ENCODE measurements around the gene AKAP6.

The AKAP6 gene, protein sequence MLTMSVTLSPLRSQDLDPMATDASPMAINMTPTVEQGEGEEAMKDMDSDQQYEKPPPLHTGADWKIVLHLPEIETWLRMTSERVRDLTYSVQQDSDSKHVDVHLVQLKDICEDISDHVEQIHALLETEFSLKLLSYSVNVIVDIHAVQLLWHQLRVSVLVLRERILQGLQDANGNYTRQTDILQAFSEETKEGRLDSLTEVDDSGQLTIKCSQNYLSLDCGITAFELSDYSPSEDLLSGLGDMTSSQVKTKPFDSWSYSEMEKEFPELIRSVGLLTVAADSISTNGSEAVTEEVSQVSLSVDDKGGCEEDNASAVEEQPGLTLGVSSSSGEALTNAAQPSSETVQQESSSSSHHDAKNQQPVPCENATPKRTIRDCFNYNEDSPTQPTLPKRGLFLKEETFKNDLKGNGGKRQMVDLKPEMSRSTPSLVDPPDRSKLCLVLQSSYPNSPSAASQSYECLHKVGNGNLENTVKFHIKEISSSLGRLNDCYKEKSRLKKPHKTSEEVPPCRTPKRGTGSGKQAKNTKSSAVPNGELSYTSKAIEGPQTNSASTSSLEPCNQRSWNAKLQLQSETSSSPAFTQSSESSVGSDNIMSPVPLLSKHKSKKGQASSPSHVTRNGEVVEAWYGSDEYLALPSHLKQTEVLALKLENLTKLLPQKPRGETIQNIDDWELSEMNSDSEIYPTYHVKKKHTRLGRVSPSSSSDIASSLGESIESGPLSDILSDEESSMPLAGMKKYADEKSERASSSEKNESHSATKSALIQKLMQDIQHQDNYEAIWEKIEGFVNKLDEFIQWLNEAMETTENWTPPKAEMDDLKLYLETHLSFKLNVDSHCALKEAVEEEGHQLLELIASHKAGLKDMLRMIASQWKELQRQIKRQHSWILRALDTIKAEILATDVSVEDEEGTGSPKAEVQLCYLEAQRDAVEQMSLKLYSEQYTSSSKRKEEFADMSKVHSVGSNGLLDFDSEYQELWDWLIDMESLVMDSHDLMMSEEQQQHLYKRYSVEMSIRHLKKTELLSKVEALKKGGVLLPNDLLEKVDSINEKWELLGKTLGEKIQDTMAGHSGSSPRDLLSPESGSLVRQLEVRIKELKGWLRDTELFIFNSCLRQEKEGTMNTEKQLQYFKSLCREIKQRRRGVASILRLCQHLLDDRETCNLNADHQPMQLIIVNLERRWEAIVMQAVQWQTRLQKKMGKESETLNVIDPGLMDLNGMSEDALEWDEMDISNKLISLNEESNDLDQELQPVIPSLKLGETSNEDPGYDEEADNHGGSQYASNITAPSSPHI (N-terminal part only)

DNA sequence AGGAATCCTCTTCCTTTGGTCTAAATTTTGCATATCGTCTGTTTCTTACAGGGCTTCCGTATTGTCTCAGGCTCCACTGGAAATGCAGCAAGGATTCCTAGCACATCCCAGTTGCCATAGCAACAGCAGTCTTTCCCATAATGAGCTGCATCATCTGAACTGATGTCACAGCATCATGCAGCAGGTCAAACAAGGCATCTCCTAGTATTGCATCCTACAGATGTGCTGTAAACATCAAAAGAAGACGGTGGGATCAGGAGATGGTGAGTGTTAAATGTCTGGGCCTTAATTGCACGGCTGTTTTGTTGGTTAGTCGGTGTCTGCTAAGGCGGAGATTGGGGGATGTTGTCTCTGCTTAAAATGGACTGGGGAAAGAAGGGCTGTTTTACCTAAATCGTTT is at the start of gene AKAP6:
TSS of gene AKAP6 (plus strand) at position 153 of the 400 bp plus-strand sequence. CDS start 104,196 bp downstream, outside the sequence.
- DNase-seq (ENCODE audit: low read depth in 2 of 2, low spot score in 1 of 2), result no peak

DNA sequence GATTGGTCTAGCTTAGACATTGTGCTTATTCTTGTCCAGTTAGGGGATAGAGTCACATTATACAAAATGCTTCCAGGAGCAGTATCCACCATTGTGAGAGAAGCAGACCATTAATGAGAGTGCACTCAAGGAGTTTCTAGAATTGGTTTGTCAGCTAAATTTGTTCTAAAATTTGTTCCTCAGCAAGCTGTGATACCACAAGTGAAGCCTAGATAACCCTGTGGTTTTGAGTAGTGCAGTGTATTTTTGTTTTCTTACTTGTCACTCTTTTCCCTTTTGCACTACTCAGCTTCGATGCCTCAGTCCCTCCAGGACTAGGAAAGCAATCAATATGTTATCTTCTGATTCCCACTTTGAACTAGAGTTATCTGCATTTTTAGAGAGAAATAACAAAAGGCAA is 42.5 kb upstream of the AKAP6 start:
- no peak for DNase-seq (ENCODE audit: low read depth in 2 of 2, low spot score in 1 of 2)

DNA sequence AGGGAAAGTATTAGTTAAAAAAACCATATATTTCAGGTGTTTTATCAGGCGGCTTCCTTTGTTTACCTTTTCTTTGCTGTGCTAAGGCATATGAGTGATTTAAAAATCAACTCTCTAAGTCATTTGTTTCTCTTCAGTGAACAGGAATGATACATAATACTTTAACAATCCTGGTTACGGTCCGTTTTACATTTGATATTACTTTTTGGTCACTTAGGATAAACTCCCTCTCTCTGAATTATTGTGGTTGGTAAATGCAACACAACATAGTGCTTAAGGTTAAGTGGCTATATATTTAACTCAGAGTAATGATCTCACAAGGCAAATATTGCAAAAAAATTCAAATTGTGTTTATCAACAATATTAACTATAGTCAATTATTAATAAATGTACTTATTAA is 32.7 kb upstream of the AKAP6 start:
- DNase-seq (ENCODE audit: low read depth in 2 of 2, low spot score in 1 of 2), result no peak

DNA sequence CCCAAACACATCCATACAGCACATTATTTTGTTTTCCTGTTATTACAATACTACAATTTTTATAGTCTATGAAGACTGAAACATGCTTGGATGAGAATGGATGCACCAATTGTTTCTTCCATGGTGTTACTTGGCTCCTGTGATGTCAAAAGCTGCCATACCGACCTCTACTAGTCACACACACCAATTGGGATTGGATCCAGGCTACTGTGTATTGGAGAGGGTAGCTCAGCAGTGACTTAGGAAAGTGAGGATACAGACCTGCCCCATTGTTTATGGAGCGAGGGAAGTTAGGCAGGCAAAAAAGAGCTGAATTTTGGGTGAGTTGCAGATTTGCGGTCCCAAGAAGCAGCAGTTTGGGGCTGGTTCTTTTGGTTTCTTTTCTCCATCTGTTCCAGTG is 30.8 kb upstream of the AKAP6 start:
- no peak for DNase-seq (ENCODE audit: low read depth in 2 of 2, low spot score in 1 of 2)

DNA sequence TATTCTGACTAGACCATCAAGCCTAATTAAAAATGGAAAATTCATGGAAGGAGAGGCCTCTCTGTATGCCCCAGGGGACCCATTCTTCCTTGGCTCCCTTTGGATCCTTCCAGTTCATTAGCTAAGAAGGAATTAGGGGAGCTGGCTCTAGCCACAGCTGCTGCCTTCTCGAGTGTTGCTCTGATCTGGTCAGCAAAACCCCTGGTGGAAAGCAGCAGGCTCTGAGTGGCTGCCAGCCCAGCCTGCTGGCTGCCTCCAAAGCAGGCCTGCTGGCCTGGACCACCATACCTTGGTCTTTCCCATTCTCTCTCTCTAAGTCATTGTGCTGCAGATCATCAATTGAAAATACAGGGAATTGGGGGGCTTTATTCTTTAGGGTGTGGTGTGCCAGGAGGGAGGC is 29.0 kb upstream of the AKAP6 start:
- DNase-seq (ENCODE audit: low read depth in 2 of 2, low spot score in 1 of 2), result no peak

DNA sequence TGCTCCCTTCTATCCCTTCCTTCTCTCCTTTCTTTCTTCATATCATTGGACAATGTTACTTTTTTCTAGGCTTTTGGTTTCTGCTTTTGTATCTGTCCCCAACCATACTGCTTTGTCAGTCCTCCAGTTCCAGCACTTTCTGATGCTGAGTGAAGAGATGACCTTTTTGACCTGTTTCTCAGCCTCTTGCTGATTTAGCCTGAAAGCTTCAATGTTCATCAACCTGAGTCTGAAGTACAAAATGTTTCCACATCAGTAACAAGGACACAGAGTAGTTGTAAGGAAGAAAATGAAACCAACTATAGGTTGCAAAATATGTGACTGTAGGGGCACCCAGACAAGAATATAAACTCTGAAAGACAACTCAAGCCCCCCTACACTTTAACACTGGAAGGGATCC is 25.2 kb upstream of the AKAP6 start:
- no peak for DNase-seq (ENCODE audit: low read depth in 2 of 2, low spot score in 1 of 2)

DNA sequence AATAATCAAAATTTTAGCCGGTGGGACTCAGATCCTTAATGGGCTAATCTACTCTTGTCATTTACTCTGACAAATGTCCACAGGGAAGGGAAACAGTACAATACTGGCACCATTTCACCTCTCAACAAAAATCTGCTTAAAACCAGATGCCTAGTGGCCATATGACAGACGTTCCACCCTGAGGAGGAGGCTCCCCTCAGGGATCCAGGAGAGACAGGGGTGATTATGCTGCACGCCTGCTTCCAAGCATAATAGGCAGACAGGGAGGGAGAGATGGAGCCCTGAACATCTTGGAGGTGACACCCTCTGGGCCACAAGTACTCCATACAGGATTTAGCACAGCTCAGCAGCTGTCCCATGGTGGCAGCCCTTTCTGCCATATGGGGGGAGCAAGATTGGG is 24.8 kb upstream of the AKAP6 start:
- DNase-seq (ENCODE audit: low read depth in 2 of 2, low spot score in 1 of 2), result no peak

DNA sequence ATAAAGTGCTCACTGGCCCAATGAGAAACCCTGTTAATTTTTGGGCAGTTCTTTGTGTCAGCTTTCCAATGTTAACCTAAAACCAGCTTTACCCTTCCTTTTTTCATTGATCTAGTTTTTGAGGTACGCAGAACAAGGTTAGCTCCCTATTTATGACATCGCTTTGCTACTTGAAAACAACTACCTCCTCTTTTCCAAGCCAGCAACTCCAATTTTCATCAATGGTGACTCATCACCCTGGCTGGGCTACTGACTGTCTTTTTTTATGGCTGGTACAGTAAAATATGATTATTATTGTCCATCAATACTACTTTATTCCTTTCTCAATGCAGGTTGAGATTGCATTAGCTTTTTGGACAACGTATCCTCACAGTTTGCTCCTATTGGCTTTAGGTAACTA is 22.5 kb upstream of the AKAP6 start:
- no peak for DNase-seq (ENCODE audit: low read depth in 2 of 2, low spot score in 1 of 2)

DNA sequence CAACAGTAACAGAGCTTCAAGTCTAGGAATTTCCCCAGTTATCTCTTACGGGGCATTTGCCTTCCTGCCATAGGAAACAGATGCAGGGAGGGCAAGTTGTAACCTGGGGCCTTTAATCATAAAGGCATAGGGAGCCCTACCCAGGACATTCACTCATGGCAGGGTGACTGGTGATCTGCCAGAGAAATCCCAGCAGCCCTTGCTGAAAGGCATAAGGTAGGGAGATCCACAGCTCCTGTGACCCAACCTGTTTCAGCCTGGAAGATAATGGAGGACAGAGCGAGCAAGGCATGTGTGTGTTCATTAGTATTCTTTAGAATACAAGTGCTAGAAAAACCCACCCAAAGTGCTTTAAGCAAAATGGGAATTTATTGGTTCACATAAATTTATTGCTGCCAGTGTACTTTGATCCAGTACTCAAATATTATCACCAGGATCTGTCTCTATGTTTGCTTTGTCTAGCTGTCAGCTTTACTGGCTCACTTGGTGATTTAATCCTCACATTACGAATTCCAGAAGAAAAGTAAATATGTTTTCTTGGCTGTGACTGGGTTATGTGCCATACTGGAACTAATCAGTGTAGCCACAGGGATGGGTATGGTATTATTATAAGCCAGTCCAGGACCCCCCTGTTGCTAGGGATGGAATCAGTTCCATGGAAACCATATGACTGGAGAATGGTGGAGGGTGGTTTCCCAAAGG is 21.1 kb upstream of the AKAP6 start:
- DNase-seq (ENCODE audit: low read depth in 2 of 2, low spot score in 1 of 2), result no peak

DNA sequence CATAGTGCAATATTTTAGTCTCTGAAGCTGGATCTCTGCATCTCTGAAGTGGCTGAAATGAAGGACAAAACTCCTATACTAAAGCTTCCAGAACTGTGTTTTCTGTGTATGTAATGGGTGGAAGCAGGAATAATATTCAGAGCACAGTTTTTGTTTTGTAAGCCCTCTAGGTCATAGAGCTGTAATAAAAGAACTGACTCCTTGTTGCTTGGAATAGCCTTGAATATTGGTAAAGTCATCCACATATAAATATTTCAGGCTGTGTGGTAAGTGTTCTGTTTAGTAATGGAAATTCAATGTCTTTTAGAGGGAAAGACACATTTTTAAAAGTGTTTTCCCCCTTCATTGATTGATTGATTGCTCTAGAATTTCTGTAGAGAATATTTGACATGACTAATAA is 18.2 kb upstream of the AKAP6 start:
- DNase-seq (ENCODE audit: low read depth in 2 of 2, low spot score in 1 of 2), result no peak

DNA sequence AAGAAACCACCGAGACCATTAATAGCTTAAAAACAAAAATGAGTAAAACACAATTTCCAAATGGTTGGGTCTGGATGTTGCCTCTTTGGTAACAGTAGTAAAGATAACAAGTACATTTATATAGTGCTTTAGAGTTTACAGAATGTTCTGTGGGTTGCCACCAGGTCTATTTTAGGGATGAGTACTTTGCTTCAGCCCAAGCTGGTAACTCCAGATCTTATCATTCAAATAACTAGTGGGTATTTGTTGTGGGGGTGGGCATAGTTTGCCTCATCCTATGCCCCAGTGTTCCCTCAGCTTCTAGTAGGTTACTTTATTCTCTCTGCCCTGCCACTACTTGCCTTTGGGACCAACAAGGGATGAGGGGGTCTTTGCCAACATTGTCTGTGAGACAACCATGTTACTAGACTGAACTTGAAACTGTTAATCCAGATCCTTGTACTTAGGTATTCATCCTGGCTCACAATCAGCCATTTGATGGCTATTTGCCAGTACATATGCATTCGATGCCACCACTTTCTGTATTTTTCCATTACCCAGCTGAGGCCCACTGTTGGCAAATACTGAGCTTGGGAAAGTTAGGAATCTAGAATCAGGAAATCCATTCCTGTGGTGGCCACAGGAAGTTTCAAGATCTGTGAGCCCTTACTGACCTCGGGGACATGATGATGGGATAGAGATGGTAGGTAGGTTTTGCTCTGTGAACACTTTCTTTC is 17.6 kb upstream of the AKAP6 start:
- DNase-seq (ENCODE audit: low read depth in 2 of 2, low spot score in 1 of 2), result no peak

DNA sequence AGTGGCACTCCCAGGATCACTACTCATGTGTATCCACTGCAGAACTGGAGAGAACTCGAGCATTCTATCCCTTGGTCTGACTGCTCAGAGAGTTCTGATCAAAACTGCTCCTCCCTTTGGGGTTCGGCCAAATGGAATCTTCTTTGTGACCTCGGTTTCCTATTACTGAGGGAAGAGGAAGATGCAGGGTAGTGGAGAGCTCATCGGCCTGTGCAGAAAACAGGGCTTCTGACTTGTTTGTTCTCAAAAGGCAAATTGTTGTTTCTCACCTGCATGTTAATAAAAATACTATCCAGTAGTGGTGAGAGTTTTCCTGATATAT is 17.1 kb upstream of the AKAP6 start:
- no peak for DNase-seq (ENCODE audit: low read depth in 2 of 2, low spot score in 1 of 2)

DNA sequence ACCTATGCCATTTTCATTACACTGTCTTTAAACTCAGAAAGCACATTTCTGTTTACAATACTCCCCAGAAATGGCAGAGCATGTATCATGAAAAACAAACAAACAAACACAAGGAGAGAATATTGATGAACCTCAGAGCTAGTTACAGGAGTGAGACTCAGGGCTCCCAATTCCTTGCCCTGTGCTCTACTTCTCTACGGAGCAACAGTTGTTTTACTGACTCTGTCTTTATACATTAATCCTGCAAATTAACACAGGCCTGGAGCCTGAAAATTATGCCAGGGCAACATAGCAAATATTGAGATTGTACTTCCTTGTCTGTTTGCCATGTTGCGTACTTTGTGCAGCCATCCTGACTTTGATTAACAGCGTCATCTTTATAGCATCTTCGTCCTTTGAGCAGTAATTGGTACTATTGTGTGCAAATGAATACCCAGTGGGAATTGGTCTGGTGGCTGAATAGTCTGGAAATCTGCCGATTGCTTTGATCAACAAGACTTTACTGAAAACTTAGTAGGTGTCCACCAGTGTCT is 15.2 kb upstream of the AKAP6 start:
- DNase-seq (ENCODE audit: low read depth in 2 of 2, low spot score in 1 of 2), result no peak

DNA sequence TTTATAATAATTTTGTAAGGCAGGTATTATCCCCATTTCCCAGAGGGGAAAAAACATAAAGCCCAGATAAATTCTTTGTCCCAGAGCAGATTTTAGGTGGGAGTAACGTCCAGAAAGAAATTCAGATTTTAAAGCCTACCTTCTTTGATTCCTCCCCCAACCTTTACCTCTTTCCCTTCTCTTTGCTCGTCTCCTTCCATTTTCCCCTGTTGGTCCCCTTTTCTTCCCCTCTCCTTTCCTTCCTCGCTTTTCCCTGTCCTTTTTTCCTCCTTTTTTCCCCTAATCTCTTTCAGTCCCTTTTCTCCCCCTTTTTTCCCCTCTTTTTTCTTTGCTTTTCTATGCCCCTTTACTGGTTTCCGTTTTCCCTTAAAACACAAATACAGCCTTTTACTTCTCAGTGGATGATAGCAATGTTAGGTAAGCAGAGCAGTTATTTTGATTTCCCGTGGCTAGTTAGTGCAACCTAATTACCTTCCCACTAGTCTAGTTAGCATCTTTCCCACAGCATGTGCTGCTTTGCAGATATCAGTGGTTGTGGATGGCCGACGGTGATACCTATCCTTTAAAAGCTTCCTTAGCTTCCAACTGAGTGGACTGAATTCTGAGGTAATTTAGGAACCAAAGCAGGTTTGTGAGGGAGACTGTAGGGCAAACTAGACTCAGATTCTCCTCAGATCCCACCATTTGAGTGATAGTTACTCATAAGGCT is 10.9 kb upstream of the AKAP6 start:
- DNase-seq (ENCODE audit: low read depth in 2 of 2, low spot score in 1 of 2), result no peak

DNA sequence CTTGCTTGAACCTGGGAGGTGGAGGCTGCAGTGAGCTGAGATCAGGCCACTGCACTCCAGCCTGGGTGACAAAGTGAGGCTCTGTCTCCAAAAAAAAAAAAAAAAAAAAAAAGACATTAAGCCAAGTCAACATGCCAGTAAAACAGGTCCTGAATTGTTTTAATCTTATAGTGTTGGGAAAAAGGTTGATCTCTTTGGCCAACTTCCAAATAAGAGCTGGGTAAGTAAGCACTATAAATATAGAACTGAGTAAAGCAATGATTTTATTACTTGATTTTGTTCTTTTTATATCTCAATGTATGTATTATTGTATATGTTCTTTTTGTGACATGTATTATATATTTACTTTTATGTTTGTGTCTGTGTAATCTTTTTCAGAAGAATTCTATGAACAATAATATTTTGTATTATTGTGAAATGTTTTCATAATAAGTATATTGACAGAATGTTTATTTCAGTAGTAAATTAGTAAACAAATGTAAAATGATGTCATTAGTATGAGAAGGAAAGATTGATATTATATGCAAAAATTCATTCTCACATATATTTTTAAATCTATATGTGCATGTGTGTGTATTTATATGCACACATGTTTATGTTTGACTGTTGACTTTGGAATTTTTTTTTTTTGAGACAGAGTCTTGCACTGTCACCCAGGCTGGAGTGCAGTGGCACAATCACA is 9.6 kb upstream of the AKAP6 start:
- DNase-seq (ENCODE audit: low read depth in 2 of 2, low spot score in 1 of 2), result no peak

DNA sequence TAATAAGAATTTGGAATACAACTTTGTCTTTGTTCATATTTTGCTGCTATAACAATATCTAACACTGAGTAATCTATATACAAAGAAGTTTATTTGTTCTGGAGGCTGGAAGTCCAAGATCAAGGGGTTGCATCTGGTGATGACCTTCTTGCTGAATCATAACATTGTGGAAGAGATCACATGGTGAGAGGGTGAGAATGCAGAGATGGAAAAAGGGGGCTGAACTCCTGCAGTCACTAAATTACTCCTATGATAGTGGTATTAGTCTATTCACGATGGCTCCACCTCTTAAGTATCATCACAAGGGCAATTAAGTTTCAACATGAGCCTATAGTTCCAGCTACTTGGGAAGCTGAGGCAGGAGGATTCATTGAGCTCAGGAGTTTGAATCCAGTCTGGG is 4.5 kb upstream of the AKAP6 start:
- DNase-seq (ENCODE audit: low read depth in 2 of 2, low spot score in 1 of 2), result no peak

DNA sequence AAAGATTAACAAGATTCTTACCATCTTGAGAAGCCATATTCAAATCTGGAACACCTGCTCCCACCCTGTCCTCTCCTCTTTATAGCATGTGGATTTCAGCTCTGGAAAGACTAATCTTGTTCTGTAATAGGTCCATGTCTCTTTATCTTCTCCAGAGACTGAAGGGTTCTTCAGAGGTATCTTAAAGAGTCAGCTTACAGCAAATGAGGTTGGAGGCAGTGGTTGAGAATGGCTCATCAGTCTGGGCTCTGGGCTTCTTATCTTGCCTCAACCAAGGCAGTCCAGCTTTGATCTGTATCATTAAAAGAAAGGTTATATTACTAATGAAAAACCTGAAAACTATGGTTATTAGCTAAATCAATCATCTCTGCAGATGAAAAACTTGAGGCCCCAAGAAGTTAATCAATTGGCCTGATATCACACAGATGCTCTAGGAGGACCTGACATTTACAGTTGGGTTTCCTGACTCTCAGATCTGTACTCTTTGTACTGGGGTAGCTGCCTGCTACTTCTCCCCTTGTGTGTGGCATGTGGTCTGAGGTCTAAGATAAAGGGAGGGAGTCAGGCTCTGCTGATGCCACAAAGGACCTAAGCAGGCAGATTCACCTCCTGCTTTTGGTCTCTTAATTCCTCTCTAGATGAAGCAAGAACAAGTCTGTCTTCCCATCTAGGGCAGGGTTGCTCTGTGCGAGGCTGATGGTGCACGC is 1.7 kb upstream of the AKAP6 start:
- no peak for DNase-seq (ENCODE audit: low read depth in 2 of 2, low spot score in 1 of 2)

DNA sequence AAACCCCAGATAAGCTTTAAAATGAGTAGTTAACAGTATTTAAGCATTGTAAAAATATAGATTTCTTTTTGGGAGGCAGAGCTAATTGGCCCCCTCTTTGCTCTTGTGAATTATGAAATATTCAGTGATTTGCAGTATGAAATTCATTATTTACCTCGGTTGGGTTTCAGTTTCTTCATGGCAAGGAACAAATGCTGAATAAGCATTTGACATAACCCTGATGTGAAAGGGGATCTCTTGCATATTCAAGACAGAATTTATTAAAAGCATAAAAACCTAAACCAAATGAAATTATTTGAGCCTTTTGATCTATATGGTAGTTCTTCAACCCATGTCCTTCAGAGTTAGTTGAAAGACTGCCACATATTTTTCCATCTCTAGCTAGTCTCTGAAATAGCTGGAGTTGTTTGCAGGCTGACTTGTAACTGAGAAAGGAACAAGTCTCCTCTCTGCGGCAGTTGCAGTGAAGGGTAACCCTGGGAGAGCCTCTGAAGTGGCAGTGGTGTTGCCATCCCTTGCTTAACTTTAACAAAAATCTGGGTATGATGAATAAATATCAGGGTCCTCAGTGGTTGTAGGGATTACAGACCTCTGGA is 690 bp downstream of the AKAP6 start:
- no peak for DNase-seq (ENCODE audit: low read depth in 2 of 2, low spot score in 1 of 2)

Data from stimulated activated CD8-positive, alpha-beta memory T cell treated with anti-CD3 and anti-CD28 coated beads, Interleukin-4, amount 100 ng/mL, for 1 hour (primary cell).